Measurements from ENCODE around the gene XIST.

Gene XIST

GRCh38 chrX:73851014-73852009, 1.2 kb downstream of the XIST start (continued):
- TF ChIP-seq, protein P1, sequence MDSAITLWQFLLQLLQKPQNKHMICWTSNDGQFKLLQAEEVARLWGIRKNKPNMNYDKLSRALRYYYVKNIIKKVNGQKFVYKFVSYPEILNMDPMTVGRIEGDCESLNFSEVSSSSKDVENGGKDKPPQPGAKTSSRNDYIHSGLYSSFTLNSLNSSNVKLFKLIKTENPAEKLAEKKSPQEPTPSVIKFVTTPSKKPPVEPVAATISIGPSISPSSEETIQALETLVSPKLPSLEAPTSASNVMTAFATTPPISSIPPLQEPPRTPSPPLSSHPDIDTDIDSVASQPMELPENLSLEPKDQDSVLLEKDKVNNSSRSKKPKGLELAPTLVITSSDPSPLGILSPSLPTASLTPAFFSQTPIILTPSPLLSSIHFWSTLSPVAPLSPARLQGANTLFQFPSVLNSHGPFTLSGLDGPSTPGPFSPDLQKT (IDR thresholded peaks at IDR 0.05; ENCODE audit: borderline replicate concordance, low read depth, low read length): no peak
- TF ChIP-seq ZNF664 (tag by site-specific recombination; IDR thresholded peaks at IDR 0.05) (no peak), ZNF175 (tag by site-specific recombination; IDR thresholded peaks at IDR 0.05) (no peak), ZIC2 (tag by site-specific recombination; IDR thresholded peaks at IDR 0.05) (peak; percentile 61), ZNF350 (tag by site-specific recombination; IDR thresholded peaks at IDR 0.05) (no peak), KLF9 (tag by site-specific recombination; IDR thresholded peaks at IDR 0.05; ENCODE audit: low read depth) (no peak), ZNF514 (tag by site-specific recombination; IDR thresholded peaks at IDR 0.05) (no peak), ZNF302 (tag by site-specific recombination; IDR thresholded peaks at IDR 0.05; ENCODE audit: low read depth) (no peak), ZNF776 (tag by site-specific recombination; IDR thresholded peaks at IDR 0.05; ENCODE audit: borderline replicate concordance) (no peak), ZNF639 (tag by site-specific recombination; IDR thresholded peaks at IDR 0.05) (peak; percentile 95), ZNF292 (tag by site-specific recombination; IDR thresholded peaks at IDR 0.05; ENCODE audit: borderline replicate concordance, low read depth) (no peak), ZNF174 (tag by site-specific recombination; IDR thresholded peaks at IDR 0.05) (no peak), ZNF202 (tag by site-specific recombination; IDR thresholded peaks at IDR 0.05; ENCODE audit: borderline replicate concordance) (no peak), ZNF394 (tag by site-specific recombination; IDR thresholded peaks at IDR 0.05; ENCODE audit: borderline replicate concordance) (peak; percentile 79), ZNF600 (tag by site-specific recombination; IDR thresholded peaks at IDR 0.05) (peak; percentile 87), ZNF23 (tag by site-specific recombination; IDR thresholded peaks at IDR 0.05; ENCODE audit: borderline replicate concordance) (no peak), BCL6B (tag by site-specific recombination; IDR thresholded peaks at IDR 0.05) (no peak), ZBTB20 (tag by site-specific recombination; IDR thresholded peaks at IDR 0.05) (0 out of 2 replicates have a peak, but pooled peaks have one; percentile 16), KLF16 (tag by site-specific recombination; IDR thresholded peaks at IDR 0.05) (peak; percentile 27; the same call in 1 of the 2 replicates), ZSCAN4 (tag by site-specific recombination; IDR thresholded peaks at IDR 0.05) (no peak; the same call in 1 of the 2 replicates), ZBTB48 (tag by site-specific recombination; IDR thresholded peaks at IDR 0.05) (peak; percentile 83), ZNF184 (tag by site-specific recombination; IDR thresholded peaks at IDR 0.05) (no peak), ZFP69B (tag by site-specific recombination; IDR thresholded peaks at IDR 0.05) (peak; percentile 73), ZNF658 (tag by site-specific recombination; IDR thresholded peaks at IDR 0.05) (no peak), PRDM10 (tag by site-specific recombination; IDR thresholded peaks at IDR 0.05) (0 out of 2 replicates have a peak, but pooled peaks have one; percentile 69), ZNF324 (tag by site-specific recombination; IDR thresholded peaks at IDR 0.05) (peak; percentile 89), ZNF416 (tag by site-specific recombination; IDR thresholded peaks at IDR 0.05) (no peak)
- TF ChIP-seq, protein P2, sequence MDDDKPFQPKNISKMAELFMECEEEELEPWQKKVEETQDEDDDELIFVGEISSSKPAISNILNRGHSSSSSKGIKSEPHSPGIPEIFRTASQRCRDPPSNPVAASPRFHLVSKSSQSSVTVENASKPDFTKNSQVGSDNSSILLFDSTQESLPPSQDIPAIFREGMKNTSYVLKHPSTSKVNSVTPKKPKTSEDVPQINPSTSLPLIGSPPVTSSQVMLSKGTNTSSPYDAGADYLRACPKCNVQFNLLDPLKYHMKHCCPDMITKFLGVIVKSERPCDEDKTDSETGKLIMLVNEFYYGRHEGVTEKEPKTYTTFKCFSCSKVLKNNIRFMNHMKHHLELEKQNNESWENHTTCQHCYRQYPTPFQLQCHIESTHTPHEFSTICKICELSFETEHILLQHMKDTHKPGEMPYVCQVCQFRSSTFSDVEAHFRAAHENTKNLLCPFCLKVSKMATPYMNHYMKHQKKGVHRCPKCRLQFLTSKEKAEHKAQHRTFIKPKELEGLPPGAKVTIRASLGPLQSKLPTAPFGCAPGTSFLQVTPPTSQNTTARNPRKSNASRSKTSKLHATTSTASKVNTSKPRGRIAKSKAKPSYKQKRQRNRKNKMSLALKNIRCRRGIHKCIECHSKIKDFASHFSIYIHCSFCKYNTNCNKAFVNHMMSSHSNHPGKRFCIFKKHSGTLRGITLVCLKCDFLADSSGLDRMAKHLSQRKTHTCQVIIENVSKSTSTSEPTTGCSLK (tag by site-specific recombination; IDR thresholded peaks at IDR 0.05): no peak
